Mucosa of rectum (tissue), 2 donors: ENCODE results near the gene PPP3CA.

ENCODE experiments used
- H3K27ac ChIP-seq, 2 donors: one replicate each; pipeline ENCODE4 v1.7.0; 2013; ENCODE audit warnings: inconsistent platforms in 2 of 2, low read depth in 2 of 2, low read length in 2 of 2
- H3K27me3 ChIP-seq, 2 donors: one replicate each; pipeline ENCODE4 v1.7.0; 2013; ENCODE audit warnings: low read length in 2 of 2; ENCODE audit not compliant: control insufficient read depth in 2 of 2, insufficient read depth in 2 of 2
- H3K36me3 ChIP-seq, 2 donors: one replicate each; pipeline ENCODE4 v1.7.0; 2013; ENCODE audit warnings: low read length in 2 of 2; ENCODE audit not compliant: control insufficient read depth in 2 of 2, insufficient read depth in 2 of 2
- H3K4me1 ChIP-seq, 2 donors: one replicate each; pipeline ENCODE4 v1.7.0; 2013; ENCODE audit warnings: low read length in 2 of 2, mild to moderate bottlenecking in 1 of 2; ENCODE audit not compliant: control insufficient read depth in 2 of 2, insufficient read depth in 2 of 2
- H3K4me3 ChIP-seq, 2 donors: one replicate each; pipeline ENCODE4 v1.7.0; 2013; ENCODE audit warnings: low read length in 2 of 2
- H3K9ac ChIP-seq, 2 donors: one replicate each; pipeline ENCODE4 v1.7.0; 2013; ENCODE audit warnings: low read length in 2 of 2, low read depth in 1 of 2, mild to moderate bottlenecking in 1 of 2
- H3K9me3 ChIP-seq, 2 donors: one replicate each; pipeline ENCODE4 v1.7.0; 2013; ENCODE audit warnings: low read length in 2 of 2; ENCODE audit not compliant: control insufficient read depth in 2 of 2
- donor health status: healthy.
- donor health status: Normal muscosa, but diverticular disease.

Gene PPP3CA

DNA sequence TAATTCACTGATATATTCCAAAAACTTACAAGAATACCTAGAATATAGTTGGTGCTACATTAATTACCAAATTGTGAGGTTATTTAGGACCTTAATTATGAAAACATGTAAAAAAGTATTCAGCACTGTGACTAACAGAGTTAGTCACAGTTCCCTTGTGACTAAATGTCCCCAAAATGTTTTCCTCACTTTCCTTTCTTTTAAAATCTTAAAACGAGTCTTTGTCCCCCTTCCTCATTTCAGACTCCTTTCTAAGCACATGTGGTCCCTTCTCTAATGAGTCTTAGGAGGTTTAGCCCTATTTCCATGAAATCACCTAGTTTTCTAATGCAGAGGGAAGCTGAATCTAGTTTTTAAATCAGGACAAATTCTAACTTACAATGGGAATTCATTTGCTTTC is 175.0 kb downstream of the PPP3CA start:
- Histone ChIP-seq H3K4me1 (peaks cover 8 to 13% of the 10 kb centered on the region in 2 donors), H3K4me3 (no peak overlapping the region), H3K27me3 (no peaks in the 10 kb centered on the region), H3K9me3 (no peaks in the 10 kb centered on the region), H3K36me3 (no peaks in the 10 kb centered on the region), H3K27ac (no peak overlapping the region), H3K9ac (no peak overlapping the region)

DNA sequence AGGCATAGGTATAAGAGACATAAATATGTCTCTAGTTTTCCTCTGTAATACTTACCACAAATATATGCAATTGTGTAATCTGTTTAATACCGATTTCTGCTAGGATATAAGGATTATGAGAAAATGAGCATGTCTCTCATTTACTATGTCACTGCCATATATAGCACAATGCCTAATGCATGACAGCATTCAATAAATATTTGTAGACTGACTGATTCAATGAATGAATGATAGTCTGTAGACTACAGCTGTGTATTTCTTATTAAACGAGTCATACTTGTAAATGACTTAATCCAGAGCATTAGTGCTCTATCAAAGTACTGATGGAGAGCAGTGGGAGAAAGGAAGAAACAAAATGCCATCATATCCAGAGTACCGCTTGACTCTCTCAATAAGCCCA is 175.6 kb downstream of the PPP3CA start:
- H3K36me3 ChIP-seq, result no peaks in the 10 kb centered on the region
- no peaks in the 10 kb centered on the region for H3K27me3 ChIP-seq
- no peak overlapping the region for H3K9ac ChIP-seq
- H3K9me3 ChIP-seq, result no peaks in the 10 kb centered on the region
- peaks cover 8 to 13% of the 10 kb centered on the region in 2 donors for H3K4me1 ChIP-seq
- H3K4me3 ChIP-seq, result no peak overlapping the region
- no peak overlapping the region for H3K27ac ChIP-seq

DNA sequence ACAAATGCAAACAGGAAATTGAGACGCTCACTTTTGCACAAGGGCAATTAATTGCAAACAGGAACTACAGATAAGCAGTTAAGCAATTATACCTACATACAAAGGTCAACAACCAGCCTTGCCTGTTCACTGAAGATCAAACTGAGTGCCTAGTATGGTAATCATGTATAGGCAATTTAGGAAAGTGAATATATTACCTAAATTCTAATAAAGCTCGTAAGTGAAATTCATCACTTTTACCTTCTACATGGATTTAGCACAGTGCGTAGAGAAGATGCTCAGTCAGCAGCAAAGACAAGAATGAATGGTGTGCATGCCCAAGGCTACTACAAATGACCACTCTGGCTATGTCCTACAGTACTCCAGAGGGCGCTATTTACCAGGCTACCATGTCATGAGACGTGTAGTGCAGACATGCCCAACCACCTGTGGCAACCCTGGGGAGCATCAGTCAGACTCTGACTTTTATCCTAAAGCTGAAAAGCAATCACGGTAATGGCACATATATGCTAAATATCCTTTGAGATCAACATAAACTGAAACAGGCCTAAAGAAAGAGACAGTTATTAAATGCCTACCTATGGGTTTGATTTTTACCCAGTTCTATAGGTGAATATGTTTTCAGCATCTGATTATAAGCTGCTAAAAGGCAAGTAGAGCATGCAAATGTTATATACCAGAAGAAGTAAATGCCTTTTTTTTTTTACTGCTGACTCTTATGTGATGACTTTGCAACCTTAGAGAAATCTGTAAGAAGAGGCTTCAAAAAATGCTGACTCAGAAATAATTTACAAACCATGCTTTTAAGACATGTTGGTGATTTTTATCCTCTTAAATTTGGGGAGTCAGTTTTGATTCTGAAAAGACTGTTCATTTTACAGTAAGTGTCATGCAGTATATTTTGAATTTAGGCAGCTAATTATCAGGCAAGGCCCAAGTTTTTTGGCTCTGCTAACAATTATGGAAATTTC is 178.0 kb downstream of the PPP3CA start:
- Histone ChIP-seq H3K9me3 (no peaks in the 10 kb centered on the region), H3K9ac (no peak overlapping the region), H3K4me3 (no peak overlapping the region), H3K27ac (no peak overlapping the region), H3K36me3 (no peaks in the 10 kb centered on the region), H3K27me3 (no peaks in the 10 kb centered on the region), H3K4me1 (peaks cover 0 to 7% of the 10 kb centered on the region in 2 donors)

DNA sequence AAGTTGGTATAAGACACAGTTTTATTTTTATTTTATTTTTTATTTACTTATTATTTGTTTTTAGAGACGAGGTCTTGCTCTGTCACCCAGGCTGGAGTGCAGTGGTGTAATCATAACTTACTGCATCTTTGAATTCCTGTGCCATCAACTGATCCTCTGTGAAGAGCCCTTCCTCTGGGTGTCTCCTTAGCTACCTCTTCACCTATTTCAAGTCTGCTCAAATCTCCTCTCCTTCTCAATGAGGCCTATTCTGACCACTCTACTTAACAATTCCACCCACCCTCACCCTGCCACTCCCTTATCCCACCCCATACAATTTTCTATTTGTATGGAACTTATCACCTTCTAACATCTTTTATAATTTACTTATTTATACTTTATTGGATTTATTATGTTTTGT is 183.4 kb downstream of the PPP3CA start:
- H3K9me3 ChIP-seq, result no peaks in the 10 kb centered on the region
- H3K9ac ChIP-seq, result no peak overlapping the region
- H3K27me3 ChIP-seq, result no peaks in the 10 kb centered on the region
- no peaks in the 10 kb centered on the region for H3K36me3 ChIP-seq
- H3K4me3 ChIP-seq, result no peak overlapping the region
- peaks cover 0 to 8% of the 10 kb centered on the region in 2 donors for H3K4me1 ChIP-seq
- no peak overlapping the region for H3K27ac ChIP-seq

DNA sequence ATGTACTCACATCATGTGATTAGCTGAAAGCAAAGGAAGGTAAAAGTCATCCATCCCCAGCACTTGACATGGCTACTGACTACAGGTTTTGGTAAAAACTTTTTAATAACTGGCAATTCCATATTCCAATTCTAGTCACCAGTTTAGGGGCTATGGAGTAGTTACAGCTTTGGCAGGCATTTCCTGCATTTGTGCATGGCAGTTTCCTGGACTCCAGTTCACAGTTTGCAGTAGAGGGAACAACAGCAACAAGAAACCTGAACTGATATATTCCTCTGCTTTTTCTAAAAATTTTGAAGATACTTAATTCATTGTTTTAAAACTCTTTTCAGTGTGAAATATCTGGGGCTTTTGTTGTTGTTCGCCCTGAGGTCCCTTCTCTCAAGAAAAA is 184.3 kb downstream of the PPP3CA start:
- Histone ChIP-seq H3K9ac (no peak overlapping the region), H3K9me3 (no peaks in the 10 kb centered on the region), H3K27ac (no peak overlapping the region)

DNA sequence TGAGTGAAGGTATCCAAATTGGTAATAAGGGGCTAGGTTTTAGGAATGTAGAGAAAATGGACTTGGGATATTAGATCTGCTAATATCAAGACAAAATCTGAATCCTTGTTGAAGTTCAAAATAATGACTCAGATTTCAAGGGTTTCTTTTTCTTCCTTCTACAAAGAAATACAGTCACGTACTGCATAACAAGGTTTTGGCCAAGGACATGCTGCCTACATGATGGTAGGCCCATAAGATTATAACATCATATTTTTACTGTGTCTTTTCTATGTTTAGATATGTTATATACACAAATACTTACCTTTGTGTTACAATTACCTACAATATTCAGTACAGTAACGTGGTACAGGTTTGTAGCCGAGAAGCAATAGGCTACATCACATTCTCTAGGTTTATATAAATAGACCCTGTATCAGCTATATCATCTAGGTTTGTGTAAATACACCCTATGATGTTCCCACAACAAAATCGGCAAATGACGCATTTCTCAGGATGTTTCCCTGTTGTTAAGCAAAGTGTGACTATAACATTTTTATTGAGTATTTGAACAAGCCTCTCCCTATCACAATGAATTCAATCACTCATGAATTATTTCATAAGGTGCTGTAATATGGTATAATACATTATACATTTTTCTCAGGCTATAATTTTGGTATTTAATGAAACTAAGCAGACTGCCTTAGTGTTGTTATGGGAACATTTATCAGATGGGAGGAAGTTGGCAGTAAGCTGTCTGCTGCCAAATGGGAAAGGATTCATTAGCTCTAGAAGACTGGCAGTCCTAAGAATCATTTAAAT is 186.3 kb downstream of the PPP3CA start:
- Histone ChIP-seq H3K4me1 (peaks cover 0 to 4% of the 10 kb centered on the region in 2 donors), H3K4me3 (no peak overlapping the region), H3K27ac (peak overlapping the region; percentile 28 to 44), H3K36me3 (no peaks in the 10 kb centered on the region), H3K9me3 (no peaks in the 10 kb centered on the region), H3K9ac (no peak overlapping the region), H3K27me3 (no peaks in the 10 kb centered on the region)

More for the DNA sequence above, 184.3 kb downstream of the PPP3CA start:
- Histone ChIP-seq H3K36me3 (no peaks in the 10 kb centered on the region), H3K4me3 (no peak overlapping the region), H3K27me3 (no peaks in the 10 kb centered on the region), H3K4me1 (peaks cover 0 to 4% of the 10 kb centered on the region in 2 donors)

DNA sequence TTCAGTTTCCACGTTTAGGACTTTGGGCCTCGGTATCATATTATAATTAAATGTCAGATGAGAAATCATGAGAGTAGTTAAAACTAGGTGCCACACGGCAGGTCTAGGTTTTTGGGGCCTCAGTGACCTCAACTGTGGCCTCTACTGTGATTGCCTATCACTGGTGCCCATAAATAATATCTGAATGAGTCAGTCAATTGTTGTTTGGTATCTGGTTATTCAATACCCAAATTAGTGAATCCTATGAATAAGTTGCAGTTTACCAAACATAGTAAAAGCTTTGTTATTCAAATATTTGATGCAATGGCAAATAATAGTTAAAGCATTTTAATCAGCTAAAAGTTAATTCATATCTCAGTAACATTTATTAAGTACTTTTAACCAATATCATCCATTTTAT is 188.8 kb downstream of the PPP3CA start:
- Histone ChIP-seq H3K9ac (no peak overlapping the region), H3K27ac (no peak overlapping the region), H3K4me3 (no peak overlapping the region), H3K36me3 (no peaks in the 10 kb centered on the region), H3K4me1 (peaks cover 0 to 4% of the 10 kb centered on the region in 2 donors), H3K9me3 (no peaks in the 10 kb centered on the region), H3K27me3 (no peaks in the 10 kb centered on the region)

DNA sequence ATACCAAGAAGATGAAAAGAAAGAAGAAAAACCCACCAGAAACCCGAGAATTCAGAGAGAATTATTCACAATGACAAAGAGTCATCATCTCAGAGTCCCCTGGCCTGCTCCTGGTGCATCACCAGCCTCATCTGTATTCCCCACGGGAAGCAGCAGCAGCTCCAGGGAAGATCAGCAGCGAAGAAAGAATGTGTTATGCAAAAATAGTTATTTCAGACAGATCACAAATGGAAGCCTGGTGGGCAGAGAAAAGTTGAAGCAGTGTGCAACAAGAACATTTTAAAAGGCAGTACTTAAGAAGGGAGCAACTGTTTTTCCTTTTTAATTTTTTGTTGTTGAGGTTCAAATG is 189.2 kb downstream of the PPP3CA start:
- no peak overlapping the region for H3K9ac ChIP-seq
- H3K27ac ChIP-seq, result no peak overlapping the region
- no peak overlapping the region for H3K4me3 ChIP-seq
- no peaks in the 10 kb centered on the region for H3K27me3 ChIP-seq
- H3K9me3 ChIP-seq, result no peaks in the 10 kb centered on the region
- no peaks in the 10 kb centered on the region for H3K36me3 ChIP-seq
- peaks cover 0 to 4% of the 10 kb centered on the region in 2 donors for H3K4me1 ChIP-seq

DNA sequence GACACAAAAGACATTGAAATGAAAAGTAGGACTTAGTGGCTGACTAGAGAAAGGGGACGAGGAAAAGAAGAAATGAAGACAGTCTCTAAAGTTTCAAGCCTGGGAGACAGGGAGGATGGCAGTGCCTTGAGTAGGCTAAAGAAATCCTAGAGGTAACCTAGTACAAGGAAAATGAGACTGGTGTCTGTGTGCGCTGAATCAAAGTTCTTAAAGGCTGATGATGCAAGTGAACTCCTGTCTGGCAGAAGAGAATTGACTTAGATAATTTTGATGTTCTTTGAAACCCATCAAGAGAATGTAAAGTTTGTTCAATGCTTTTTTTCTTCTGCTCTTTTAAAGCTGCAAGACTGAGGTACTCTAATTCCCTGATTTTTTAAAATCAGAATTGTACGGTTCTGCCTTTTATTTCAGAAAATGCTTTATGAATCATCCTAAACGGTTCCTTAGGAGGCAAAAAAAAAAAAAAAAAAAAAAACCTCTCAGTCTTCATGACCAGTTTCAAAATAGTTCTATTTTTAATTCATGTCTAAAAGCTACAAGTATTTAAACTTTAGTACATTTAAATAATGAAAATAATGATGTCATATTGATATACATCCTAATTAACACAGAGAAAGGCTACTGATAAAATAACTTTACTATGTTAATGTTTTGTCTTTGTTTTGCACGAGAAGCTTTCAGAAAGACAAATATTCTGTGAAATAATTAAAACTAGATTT is 189.8 kb downstream of the PPP3CA start:
- H3K27ac ChIP-seq, result no peak overlapping the region
- no peak overlapping the region for H3K4me3 ChIP-seq
- no peak overlapping the region for H3K9ac ChIP-seq
- no peaks in the 10 kb centered on the region for H3K27me3 ChIP-seq
- H3K9me3 ChIP-seq, result no peaks in the 10 kb centered on the region
- H3K36me3 ChIP-seq, result no peaks in the 10 kb centered on the region
- peaks cover 0 to 1% of the 10 kb centered on the region in 2 donors for H3K4me1 ChIP-seq
